ENCODE results near the gene LY86.

DNA sequence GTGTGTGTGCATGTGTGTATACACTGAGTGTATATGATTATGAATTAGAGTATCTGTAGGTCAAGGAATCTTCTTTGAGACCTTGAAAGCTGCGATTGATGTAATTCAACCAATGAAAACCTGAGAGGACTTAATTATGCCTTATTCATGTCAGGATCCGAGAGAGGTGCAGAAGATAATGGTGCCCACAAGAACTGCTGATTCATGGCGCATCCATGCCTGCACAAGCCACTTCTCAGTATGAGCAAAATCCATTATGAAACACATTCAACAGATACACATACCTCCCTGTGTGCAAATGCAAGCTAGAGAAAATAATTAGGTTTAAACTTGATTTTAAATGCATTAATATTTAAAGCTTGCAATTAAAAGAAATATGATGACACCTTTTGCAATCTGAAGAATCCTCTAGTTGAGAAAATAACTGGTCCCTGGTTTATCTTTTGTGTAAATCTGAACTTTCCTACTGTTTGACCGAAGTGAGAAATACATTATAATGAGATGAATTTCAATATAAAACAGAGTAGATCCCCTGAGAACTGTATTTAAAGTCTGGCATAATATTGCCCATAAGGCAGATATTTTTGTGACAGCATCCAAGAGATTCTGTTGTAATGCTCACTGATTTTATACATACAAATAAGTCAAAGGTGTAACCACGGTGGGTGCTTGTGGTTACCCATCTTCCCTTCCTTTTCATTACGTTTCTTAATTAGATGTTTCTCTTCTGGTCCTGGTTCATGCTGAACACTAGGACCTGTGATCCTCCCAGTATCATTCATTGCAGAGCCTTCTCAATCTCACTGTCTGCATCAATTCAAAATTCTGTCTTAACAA is 45.6 kb downstream of the LY86 start:
- TF ChIP-seq, protein P1, sequence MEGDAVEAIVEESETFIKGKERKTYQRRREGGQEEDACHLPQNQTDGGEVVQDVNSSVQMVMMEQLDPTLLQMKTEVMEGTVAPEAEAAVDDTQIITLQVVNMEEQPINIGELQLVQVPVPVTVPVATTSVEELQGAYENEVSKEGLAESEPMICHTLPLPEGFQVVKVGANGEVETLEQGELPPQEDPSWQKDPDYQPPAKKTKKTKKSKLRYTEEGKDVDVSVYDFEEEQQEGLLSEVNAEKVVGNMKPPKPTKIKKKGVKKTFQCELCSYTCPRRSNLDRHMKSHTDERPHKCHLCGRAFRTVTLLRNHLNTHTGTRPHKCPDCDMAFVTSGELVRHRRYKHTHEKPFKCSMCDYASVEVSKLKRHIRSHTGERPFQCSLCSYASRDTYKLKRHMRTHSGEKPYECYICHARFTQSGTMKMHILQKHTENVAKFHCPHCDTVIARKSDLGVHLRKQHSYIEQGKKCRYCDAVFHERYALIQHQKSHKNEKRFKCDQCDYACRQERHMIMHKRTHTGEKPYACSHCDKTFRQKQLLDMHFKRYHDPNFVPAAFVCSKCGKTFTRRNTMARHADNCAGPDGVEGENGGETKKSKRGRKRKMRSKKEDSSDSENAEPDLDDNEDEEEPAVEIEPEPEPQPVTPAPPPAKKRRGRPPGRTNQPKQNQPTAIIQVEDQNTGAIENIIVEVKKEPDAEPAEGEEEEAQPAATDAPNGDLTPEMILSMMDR (IDR thresholded peaks at IDR 0.05; ENCODE audit: insufficient read depth, low read length, poor library complexity, severe bottlenecking) = no peak
- TF ChIP-seq EZH2phosphoT487 (conservative IDR thresholded peaks at IDR 0.05; ENCODE audit: low read length) = no peak

Measured in SU-DHL-6 (cell line).